PFSK-1 (cell line): ENCODE data around the gene FGF1.

Experiments used
- FOXP2 ChIP-seq: optimal IDR thresholded peaks from 2 replicates; pipeline ENCODE3; 2011; ENCODE audit warnings: borderline replicate concordance, control low read depth, inconsistent platforms; ENCODE audit not compliant: insufficient read depth; ENCODE audit errors: extremely low read length, extremely low read depth
- POLR2AphosphoS5 ChIP-seq: IDR thresholded peaks from 2 replicates; pipeline ENCODE4 v1.6.1; 2012; ENCODE audit warnings: low read depth, mild to moderate bottlenecking, control low read depth, low read length, moderate library complexity
- SIN3A ChIP-seq: IDR thresholded peaks from 2 replicates; pipeline ENCODE4 v1.6.1; 2012; ENCODE audit warnings: mild to moderate bottlenecking, low read length, moderate library complexity, borderline replicate concordance; ENCODE audit not compliant: insufficient read depth
- TAF1 ChIP-seq: IDR thresholded peaks from 2 replicates; pipeline ENCODE4 v1.6.1; 2012; ENCODE audit warnings: low read length, control low read depth, borderline replicate concordance; ENCODE audit not compliant: insufficient read depth
- TF ChIP-seq, protein P1 (sequence below), 2 experiments: IDR thresholded peaks; 2 replicates each; pipeline versions ENCODE4 v1.6.1 to v1.8.0; 2011 to 2012; ENCODE audit warnings: low read depth in 2 of 2, low read length in 2 of 2, control low read depth in 1 of 2, inconsistent platforms in 1 of 2, mild to moderate bottlenecking in 1 of 2, moderate library complexity in 1 of 2; ENCODE audit not compliant: insufficient read depth in 1 of 2

Gene FGF1

DNA sequence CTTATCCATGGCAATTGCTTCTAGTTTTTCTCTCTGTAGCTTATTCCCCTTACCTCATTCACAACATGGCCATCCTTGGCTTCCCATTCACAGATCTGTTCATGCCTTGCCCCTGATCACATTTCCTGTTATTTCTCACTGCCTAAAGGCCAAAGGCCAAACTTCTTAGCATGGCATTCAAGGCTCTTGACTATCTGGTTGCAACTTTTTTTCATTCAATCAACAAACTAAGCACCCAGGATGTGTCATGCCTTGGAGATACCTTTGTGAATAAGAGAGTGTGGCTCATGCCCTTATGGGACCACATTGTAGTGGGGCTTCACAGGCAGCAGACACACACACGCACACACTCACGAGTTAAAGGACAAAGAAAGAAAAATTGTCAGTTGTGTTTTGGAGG is 27.6 kb downstream of the FGF1 start:
- TF ChIP-seq, protein P1, sequence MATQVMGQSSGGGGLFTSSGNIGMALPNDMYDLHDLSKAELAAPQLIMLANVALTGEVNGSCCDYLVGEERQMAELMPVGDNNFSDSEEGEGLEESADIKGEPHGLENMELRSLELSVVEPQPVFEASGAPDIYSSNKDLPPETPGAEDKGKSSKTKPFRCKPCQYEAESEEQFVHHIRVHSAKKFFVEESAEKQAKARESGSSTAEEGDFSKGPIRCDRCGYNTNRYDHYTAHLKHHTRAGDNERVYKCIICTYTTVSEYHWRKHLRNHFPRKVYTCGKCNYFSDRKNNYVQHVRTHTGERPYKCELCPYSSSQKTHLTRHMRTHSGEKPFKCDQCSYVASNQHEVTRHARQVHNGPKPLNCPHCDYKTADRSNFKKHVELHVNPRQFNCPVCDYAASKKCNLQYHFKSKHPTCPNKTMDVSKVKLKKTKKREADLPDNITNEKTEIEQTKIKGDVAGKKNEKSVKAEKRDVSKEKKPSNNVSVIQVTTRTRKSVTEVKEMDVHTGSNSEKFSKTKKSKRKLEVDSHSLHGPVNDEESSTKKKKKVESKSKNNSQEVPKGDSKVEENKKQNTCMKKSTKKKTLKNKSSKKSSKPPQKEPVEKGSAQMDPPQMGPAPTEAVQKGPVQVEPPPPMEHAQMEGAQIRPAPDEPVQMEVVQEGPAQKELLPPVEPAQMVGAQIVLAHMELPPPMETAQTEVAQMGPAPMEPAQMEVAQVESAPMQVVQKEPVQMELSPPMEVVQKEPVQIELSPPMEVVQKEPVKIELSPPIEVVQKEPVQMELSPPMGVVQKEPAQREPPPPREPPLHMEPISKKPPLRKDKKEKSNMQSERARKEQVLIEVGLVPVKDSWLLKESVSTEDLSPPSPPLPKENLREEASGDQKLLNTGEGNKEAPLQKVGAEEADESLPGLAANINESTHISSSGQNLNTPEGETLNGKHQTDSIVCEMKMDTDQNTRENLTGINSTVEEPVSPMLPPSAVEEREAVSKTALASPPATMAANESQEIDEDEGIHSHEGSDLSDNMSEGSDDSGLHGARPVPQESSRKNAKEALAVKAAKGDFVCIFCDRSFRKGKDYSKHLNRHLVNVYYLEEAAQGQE (IDR thresholded peaks at IDR 0.05; ENCODE audit: insufficient read depth in 1 of 2, low read depth in 2 of 2, low read length in 2 of 2), result no peak
- no peak for TF ChIP-seq SIN3A
- no peak for TF ChIP-seq POLR2AphosphoS5
- no peak for TF ChIP-seq FOXP2
- no peak for TF ChIP-seq TAF1

DNA sequence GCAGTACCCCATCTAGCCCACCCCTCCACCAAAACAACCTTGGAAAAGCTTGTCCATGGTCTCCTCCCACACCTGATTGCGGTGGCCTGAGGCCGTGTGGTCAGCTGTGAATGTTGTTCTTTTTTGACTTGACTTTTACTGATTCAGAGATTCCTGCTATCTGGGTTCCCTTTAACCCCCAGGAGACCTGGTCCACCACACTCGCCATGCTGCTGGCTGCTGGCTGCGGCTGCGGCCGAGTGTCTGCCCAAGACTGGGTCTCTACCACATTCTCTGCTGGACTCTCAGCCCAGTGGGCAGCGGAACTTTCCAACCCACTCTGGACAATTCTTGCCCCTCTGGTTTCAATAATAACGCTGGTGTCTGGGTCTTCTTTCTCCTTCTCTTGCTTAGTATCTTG is 28.4 kb downstream of the FGF1 start:
- no peak for TF ChIP-seq TAF1
- TF ChIP-seq, protein P1 (IDR thresholded peaks at IDR 0.05; ENCODE audit: insufficient read depth in 1 of 2, low read depth in 2 of 2, low read length in 2 of 2), result no peak
- no peak for TF ChIP-seq SIN3A
- no peak for TF ChIP-seq POLR2AphosphoS5
- no peak for TF ChIP-seq FOXP2

DNA sequence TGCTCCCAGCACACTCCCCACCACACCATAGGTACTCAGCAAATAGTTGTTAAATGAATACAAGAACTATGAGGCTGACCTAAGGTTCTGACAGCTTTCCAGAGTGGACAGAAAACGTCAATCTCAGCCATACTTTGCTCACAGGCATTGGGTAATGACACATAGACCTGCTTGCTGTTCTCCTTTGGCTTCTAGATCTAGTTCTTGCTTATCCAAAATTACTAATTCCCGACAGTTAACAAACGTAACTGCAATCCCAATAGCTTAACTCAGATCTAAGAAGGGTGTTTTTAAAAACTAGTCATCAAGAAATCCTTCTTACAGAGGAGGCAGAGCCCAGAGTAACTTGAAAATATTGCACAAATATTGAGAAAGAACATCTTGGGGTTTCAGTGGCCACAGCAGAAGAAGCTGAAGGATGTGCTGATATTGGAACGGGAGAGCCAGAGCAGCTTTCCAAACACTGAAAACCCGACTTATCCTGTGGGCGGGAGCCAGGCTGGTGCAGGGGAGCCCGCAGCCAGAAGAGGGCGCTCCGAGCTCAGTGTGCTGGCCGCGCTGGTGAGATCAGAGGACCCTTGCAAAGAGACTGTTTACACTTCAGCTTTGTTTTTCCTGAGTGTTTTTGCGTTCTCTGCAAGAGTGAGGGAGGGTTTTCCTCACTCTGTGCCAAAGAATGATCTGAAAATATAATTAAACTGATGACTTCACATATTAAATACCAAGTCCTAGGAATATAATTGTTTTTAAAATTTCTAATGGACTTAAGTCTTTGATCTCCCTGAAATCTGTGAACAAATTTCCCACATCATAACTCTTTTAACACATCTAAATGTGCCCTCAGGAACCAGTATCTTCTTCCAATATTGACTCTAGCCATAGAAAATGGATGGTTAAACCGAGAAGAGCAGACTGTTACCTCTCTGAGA is 30.3 kb downstream of the FGF1 start:
- TF ChIP-seq SIN3A (no peak), FOXP2 (peak; percentile 78)

DNA sequence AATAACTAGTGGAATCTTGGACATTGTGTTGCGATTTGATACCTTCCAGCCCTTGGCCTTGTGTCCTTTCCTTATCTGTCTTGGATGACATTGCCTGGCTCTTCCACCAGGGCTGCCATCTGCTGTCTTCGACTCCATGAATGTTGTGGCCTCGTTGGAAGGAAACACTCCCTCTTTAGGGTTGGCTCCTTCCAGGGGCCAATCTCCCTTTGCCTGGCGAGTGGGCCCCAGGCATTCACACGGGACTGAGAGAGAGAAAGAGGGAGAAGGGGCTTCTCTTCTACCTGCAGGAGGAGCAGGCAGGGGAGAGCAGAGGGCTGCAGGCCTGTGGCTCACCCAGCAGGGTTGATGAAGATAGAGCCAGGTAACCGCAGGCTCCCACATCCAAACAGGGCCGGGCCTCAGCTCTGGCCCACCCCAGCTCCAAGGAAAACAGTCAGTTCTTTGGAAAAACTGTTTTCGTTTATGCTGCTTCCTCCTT is 31.3 kb downstream of the FGF1 start:
- TF ChIP-seq SIN3A (no peak), TAF1 (no peak), FOXP2 (no peak)

GRCh38 chr5:142653321-142653720 is 32.6 kb downstream of the FGF1 start:
- TF ChIP-seq FOXP2 (no peak), TAF1 (no peak), SIN3A (no peak), POLR2AphosphoS5 (no peak)
- TF ChIP-seq, protein P1 (IDR thresholded peaks at IDR 0.05; ENCODE audit: insufficient read depth in 1 of 2, low read depth in 2 of 2, low read length in 2 of 2), result no peak

DNA sequence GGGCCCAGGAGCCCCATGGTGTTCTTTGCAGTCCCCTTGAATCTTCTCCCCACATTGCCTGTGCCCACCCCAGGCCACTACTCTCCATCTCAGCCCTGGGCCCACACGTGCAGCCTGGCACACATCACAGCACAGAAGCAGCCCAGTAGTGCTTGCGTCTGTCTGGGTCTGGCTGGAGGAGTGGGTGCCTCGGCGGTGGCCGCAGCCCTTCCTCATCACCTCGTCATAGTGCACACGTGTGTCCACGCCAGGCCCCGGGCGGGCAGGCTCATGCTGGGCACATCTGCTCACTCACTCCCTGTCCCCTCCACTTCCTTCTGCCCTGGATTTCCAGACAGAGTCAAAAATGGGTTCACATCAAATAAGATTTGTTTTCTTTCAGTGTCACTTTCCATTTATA is 33.3 kb downstream of the FGF1 start:
- TF ChIP-seq FOXP2 (no peak), TAF1 (no peak)
